Myocyte (in vitro differentiated cells): Measurements from ENCODE around the gene CNN2. TPM values are rescaled to one million over a fixed set of nuclear protein-coding genes. Genes with fewer than 3 reads are reported as not detected.
A peak's percentile ranks its signal among the peaks of the same experiment; 100 is the strongest.

Experiments
- DNase-seq: peaks from one replicate; pipeline ENCODE4 v3.0.0-alpha.2; 2012; ENCODE audit warnings: low read depth
- polyA plus RNA-seq: library from polyadenylated mRNA; unstranded; fragments of >200 nt; gene quantifications from one replicate; pipeline ENCODE4 v1.2.1, GENCODE V29; 2012; ENCODE audit warnings: missing spikeins
- total RNA-seq: library from RNA; depleted of rRNA; stranded (reverse); fragments of >200 nt; gene quantifications from 2 replicates; pipeline ENCODE4 v1.2.3, GENCODE V29; 2014

CNN2 gene
- 88.1 and 92.4 TPM in 2 replicates for total RNA-seq
- polyA plus RNA-seq: 202 TPM

- peak; percentile 80 for DNase-seq
Observed at GRCh38 chr19:1025960-1026782, at the start of gene CNN2. Gene CNN2 (plus strand): TSS chr19:1026608. CDS start chr19:1026662, 54 bp downstream.

GRCh38 chr19:977058-977464, 49.3 kb upstream of the CNN2 start:
- no peak for DNase-seq

- DNase-seq: no peak
Observed at GRCh38 chr19:979318-979741, 47.1 kb upstream of the CNN2 start.

GRCh38 chr19:980133-980998, 46.0 kb upstream of the CNN2 start:
- no peak for DNase-seq

GRCh38 chr19:982567-983170, 43.7 kb upstream of the CNN2 start:
- peak; percentile 67 for DNase-seq

GRCh38 chr19:984165-984967, 42.0 kb upstream of the CNN2 start, which contains the start of gene WDR18:
Gene WDR18 (plus strand): TSS chr19:984345. CDS start chr19:984354, 9 bp downstream.
- DNase-seq: peak; percentile 93

GRCh38 chr19:986083-986482, 40.3 kb upstream of the CNN2 start:
- DNase-seq: no peak

GRCh38 chr19:988081-988480, 38.3 kb upstream of the CNN2 start:
- DNase-seq: peak; percentile 30

GRCh38 chr19:988510-988909, 37.9 kb upstream of the CNN2 start:
- DNase-seq: no peak

GRCh38 chr19:989381-990081, 36.9 kb upstream of the CNN2 start:
- DNase-seq: no peak

- no peak for DNase-seq
Observed at GRCh38 chr19:990119-990571, 36.3 kb upstream of the CNN2 start.

GRCh38 chr19:990746-991145, 35.7 kb upstream of the CNN2 start:
- DNase-seq: no peak

- no peak for DNase-seq
Observed at GRCh38 chr19:991174-991931, 35.1 kb upstream of the CNN2 start.

- no peak for DNase-seq
Observed at GRCh38 chr19:991932-992669, 34.3 kb upstream of the CNN2 start.

GRCh38 chr19:992670-993055, 33.7 kb upstream of the CNN2 start:
- no peak for DNase-seq

GRCh38 chr19:993361-993830, 33.0 kb upstream of the CNN2 start:
- DNase-seq: no peak

GRCh38 chr19:993831-994393, 32.5 kb upstream of the CNN2 start:
- no peak for DNase-seq

GRCh38 chr19:994516-994915, 31.9 kb upstream of the CNN2 start:
- DNase-seq: no peak
